GM18517 (cell line): ENCODE results near the gene AP3D1.
"Not testable (repeated sequence)": the region's sequence is repeated elsewhere in the genome, so short reads cannot be mapped to it uniquely, and the experiment has no call there.

Experiments used
- ATAC-seq: cut with Tn5 transposase; IDR thresholded peaks from one replicate; pipeline ENCODE4 v1.9.1; 2021; ENCODE audit warnings: mild to moderate bottlenecking, moderate library complexity; ENCODE audit not compliant: unreplicated experiment

The AP3D1 gene

DNA sequence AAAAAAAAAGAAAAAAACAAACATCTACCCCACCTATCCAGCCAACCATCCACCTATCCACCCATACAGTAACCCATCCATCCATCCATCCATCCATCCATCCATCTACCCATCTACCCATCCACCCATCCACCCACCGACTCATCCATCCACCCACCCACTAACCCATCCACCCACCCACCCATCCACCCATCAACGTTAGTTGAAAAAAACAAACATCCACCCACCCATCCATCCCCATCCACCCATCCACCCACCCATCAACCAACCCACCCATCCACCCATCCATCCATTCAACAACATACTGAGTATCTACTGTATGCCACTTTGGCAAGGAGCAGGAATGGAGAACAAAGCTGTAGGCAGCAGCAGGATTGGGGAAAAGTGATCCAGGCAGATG lies 6.1 kb upstream of the AP3D1 start:
- no peak for ATAC-seq

DNA sequence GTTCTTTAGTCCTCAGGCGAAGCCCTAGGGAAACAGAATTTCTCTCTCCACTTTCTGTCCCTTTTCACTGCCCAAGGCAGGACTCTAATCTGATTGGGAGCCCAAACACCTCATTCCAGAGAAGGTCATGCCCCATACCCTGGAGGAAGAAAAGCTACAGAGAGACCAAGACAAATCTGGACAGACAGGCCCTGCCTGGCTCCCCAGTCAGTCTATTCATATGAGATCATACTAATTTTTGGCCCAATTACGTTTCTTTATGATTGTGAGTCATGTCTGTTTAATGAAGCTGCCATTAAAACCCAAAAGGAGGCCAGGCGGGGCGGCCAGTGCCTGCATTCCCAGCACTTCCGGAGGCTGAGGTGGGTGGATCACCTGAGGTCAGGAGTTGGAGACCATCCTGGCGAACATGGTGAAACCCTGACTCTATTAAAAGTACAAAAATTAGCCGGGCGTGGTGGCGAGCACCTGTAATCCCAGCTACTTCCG lies 3.3 kb upstream of the AP3D1 start:
- ATAC-seq = no peak

DNA sequence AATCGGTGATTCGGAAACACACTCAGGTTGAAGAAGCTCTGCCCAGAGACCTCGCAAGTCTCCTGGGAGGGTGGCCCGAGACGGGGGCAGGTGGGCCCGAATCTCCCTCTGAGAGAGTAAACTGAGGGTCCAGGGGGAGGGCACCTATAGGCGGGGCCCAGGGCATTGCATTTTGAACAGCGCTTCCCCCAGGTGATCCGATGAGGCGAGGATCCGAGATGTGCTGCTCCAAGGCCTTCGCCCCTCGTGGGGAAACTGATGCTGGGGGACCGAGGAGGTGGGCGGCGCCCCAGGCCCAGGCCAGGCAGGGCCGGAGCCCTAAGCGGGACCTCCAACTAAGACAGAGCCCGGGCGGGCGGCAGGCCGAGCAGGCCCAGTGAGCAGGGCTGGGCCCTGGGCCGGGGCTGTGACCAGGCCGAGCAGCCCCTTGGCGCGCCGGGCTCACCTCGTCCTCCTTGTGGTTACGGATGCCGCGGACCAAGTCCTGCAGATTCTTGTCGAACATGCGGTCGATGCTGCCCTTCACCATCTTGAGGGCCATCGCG lies 500 bp downstream of the AP3D1 start:
- ATAC-seq = peak; percentile 18

DNA sequence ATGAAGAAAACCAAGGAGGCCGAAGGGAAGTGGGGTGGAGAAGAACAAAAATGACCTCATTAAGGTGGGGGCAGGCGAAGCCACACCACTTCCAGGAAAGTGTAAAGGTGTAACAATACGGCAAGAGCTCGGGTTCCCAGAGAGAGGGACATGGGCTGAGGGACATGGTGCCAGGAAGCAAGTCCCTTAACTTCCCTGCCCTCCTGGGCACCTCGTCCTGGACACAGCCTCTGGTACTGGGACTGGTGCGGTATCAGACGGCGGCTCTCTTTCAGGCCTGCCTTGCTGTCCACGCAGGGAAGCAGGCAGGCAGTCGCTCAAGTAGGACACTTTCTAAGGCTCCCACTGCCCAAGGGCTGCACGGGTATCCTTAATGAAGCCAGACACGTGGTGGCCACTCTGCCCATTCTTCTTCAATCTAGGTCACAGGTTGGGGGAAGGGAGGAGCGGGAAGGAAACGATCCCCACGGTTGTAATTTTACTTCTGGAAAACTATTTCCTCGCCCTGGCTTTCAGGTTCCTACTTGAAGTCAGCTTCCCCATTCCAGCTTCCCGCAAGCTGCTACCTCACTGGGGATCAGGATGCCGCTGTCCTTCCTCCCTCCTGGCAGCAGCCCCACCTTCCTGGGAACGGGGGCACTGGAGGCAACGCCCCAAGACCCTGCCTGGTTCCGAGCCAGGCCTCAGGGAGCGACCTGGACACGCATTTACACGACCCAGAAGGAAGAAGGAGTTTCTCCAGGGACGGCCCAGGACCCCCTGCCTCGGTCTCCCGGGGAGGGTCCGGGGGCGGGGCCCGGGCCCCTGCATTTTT lies 1.2 kb downstream of the AP3D1 start:
- ATAC-seq = no peak

DNA sequence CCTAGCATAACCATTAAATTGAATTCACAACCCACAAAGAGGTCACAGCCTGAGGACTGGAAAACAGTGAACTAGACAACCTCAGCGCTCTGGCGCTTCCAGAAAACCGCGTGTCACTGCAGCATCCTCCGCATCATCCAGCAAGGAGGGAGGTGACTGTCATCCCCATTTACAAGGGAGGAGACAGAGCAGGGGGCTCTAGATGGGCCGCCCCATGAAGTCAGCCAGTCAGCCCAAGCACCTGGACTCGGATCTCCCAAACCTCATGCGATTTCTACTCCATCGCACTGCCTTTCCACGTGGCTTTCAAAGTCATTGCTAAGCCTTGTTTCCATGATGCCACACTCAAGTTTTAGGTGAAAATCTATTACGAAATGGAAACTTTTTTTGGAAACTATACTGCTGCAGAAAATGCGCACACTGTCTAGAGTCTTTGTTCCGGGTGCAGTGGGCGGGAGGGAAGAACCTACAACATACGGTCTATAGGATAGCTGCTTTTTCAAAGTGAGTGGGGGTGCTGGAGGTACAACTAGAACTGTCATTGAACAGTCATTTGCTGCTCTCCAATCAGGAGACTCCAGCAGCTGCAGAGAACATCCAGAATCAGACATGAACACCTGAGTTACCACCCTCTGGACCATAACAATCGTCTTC lies 2.8 kb downstream of the AP3D1 start:
- ATAC-seq = no peak

DNA sequence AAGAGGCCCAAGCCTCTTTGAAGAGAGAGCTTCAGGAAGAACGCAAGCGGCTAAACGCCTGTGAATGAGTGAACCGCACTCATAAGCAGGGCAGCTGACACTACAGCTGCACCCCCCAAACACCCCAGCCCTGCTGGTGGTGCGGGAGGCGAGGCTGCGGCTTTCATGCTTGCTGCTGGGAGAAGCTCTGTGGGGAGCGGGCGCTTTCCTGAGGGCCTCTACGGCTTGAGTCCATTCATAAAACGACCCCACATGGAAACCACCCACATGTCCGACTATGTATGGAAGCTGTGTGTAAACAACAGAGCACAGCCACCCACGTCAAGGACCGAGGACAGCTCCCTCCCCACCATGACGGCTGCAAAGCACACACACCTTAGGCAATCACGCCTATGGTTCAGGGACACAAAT lies 5.5 kb downstream of the AP3D1 start:
- no peak for ATAC-seq

DNA sequence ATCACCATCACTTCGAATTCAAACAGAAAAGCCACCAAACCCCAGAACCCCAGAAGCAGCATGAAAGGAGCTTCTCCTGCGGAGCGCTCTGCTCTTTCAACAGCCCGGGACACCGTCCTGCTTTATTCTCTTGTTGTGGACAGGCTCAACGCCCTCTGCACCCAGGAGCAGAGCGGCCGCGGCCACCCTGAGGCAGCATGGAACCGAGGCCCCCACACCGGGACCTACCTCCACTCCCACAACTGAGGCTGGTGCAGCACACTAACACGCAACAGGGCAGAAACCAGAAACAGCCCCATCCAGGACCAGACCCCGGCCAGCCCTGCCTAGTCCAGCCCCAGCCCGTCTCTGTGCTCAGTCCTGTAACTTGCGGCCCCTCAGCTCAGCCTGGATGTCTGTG lies 7.2 kb downstream of the AP3D1 start:
- ATAC-seq = no peak

DNA sequence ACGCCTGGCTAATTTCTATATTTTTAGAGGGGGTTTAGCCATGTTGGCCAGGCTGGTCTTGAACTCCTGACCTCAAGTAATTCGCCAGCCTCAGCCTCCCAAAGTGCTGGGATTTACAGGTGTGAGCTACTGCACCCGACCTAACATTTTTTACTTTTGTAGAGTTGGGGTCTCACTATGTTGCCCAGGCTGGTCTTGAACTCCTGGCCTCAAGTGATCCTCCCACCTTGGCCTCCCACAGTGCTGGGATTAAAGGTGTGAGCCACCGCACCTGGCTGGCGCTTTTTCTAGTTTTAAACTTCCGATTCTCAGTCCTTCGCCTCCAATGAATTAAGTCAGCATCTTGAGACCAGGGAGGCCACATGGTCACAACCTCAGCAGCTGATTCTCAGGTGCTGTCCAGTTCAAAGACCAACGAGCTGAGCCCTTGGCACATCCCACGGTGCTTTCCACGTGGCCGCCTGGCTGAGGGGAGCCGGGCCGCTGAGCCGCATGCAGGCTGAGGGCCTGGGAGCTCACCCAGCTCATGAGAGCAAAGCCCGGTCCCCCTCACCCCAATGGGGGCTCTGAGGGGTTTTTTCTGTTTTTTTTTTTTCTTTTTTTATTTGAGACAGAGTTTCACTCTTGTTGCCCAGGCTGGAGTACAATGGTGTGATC lies 9.1 kb downstream of the AP3D1 start:
- ATAC-seq = no peak

DNA sequence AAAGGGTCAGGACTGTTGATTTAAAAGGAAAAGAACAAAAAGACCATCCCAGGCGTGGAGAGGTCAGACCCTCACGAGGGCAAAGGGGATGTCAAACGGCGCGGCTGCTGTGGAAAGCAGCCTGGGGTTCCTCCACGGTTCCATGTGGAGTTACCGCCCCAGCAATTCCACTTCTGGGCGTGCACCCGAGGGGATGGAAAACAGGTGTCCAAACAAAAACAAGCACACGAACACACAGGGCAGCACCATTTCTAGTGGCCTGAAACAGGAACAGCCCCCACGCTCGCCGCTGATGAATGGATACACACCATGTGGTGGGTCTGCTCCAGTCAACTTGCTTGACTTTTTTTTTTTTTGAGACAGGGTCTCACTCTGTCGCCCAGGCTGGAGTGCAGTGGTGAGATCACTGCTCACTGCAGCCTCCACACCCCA lies 11.2 kb downstream of the AP3D1 start:
- no peak for ATAC-seq

DNA sequence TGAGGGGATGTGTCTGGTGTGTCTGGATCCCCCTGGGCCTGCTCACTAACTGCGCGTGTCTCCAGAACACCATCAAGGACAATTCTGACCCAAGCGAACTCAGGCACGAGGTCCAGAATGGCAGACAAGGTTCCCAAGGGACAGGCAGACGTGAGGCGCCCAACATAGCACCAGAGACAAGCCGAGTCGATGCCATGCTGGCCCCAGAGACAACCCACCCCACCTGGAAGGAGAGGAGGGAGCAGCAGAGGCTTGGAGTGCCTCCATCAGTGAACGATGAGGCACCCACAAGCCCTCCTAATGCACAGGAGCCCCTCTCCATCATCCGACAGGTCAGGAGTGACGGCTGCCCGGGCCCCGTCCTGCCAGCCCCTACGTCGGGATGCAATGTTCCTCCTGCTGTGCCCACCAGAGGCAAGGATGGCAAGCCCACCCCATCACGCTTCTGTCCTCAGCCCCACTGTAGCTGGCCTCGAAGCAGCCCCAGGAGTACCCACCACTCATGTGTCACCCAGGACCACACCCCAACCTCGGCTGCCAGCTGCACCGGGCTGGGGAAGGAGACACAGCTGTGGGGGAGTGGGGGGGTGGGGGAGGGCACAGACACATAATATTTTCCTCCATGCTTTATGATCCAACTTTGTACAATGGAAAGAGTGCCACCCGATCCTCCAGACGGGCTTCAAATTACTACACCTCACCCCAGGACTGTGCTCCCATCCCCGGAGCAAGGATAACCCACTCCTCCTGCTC lies 11.8 kb downstream of the AP3D1 start:
- no peak for ATAC-seq

DNA sequence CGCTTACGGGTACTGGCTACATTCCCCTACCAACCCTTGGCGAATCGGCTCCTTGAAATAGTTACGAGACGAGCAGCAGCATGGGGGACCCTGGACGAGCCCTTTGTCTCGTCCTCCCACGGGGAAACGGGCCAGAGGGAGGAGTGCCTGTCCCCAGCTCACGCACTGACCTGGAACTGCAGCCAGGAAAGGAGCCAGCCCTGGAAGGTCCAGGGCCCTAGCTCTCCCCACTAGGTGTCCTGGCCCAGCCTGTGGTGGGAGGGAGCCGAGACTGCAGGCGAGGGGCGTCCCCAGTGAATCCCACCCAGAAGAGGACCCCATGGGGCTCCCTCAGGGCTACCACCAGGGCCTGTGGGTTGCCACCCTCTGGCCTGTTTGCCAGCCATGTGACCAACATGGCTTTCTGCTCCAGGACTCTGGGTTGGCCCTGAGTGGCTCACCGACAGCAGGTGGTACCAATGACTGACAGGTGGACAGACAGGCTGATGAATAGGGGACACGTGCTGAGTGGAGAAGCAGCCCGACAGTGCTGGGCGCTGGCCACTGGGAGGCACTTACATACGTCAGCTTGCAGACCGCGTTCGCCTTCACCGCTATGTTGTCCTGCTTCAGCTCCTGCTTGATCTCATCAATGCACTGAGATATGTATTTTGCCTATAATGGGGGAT lies 13.2 kb downstream of the AP3D1 start:
- ATAC-seq = no peak

DNA sequence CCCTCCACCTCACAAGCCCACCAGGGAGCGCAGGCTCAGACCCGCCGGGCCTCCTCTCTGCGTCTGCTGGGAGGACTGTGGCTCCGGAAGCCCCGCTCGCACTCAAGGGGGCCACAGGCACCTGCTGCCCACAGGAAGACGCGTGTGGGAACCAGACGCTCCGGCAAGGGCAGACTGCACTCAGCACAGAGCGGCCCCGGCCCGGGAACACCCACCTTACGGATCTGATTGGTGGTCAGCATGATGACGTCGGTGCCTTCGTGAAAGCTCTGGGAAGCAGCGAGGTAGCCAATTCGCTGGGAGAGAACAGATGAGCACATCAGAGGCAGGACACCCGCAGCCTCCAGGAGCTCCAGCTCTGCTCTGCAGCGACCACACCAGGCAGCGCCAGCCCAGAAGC lies 14.6 kb downstream of the AP3D1 start:
- ATAC-seq = no peak

DNA sequence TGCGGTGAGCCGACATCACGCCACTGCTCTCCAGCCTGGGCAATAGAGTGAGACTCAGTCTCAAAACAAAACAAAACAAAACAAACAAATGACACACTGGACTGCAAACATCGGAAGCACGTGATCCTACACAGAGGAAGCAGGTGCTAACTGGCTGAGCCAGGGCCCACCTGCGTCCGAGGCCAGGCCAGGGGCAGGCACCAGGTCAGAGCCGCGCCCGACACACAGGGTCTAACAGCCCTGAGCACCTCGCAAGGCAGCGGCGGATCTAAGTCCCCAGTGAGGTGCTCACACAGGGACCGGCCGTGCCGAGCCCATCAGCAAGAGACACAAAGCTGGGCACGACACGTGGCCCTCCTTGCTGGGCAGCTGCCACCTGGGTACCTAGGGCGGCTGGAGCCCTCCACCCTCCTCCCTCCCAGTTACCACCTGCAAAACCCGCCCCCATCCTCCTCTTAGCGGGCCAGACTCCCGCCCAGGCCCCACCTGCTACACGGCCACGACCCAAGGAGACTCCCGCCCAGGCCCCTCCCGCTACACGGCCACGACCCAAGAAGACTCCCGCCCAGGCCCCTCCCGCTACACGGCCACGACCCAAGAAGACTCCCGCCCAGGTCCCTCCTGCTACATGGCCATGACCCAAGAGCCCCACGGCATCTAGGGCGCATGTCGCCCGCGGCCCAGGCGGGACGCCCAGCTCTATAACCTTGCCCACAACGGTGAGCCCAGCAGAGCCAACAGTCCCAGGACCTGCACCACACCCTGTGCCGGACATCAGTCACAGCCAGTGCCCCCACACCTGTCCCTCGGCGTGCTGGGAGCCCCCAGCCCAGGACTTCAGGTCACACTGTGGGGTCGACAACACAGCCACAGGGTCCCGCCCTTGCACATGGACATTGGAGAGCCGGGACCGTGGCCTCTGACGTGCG lies 15.6 kb downstream of the AP3D1 start:
- no peak for ATAC-seq

DNA sequence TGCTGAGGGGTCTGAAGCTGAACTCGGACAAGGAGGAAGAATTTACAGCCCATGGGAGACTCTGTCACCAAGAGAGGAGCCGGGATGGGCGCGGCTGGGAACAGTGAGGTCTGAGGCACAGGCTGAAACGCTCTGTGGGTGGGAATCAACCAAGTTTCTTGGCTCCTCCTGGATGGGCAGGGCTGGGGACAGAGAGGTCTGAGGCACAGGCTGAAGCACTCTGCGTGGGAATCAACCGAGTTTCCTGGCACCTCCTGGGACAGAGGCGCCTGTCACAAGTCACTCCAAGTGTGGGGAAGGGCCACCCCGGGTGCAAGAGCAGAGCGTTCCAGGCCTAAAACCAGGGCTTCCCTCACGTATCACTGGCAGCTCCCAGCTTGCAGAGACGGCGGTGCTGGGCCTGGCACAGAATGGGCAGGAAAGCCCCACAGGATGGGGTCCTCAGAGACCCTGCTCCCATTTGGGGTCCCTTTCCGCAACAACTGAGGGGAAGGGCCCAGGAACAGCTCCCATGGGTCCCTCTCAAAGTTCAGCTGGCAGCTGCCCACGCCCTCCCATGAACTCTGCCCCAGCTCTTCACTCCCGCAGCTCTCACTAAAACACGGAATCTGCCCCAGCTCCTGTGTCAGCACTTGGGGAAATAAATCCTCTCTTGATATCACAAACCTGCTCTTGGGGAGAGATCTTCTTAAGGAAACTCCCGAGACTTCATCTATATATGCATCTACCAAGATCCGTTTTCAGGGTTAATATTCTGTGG lies 18.5 kb downstream of the AP3D1 start:
- ATAC-seq = no peak

DNA sequence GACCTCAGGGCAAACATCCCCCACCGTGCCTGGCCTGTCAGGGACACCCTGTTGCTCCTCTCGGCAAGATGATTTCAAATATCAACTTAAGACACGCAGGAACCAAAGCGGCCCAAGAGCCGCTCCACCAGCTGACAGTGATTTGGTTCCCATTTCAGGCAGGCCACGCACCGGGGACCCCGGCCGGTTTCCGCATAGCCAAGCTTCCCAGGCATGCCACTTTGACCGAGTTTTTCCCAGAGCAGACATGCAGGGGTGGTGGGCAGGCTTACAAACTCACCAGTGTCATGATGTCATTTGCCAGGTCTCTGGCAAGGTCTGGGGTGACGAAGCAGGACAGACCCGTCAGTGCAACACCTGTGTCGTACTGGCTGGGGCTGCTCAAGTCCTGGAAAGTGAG lies 19.2 kb downstream of the AP3D1 start:
- ATAC-seq = no peak

DNA sequence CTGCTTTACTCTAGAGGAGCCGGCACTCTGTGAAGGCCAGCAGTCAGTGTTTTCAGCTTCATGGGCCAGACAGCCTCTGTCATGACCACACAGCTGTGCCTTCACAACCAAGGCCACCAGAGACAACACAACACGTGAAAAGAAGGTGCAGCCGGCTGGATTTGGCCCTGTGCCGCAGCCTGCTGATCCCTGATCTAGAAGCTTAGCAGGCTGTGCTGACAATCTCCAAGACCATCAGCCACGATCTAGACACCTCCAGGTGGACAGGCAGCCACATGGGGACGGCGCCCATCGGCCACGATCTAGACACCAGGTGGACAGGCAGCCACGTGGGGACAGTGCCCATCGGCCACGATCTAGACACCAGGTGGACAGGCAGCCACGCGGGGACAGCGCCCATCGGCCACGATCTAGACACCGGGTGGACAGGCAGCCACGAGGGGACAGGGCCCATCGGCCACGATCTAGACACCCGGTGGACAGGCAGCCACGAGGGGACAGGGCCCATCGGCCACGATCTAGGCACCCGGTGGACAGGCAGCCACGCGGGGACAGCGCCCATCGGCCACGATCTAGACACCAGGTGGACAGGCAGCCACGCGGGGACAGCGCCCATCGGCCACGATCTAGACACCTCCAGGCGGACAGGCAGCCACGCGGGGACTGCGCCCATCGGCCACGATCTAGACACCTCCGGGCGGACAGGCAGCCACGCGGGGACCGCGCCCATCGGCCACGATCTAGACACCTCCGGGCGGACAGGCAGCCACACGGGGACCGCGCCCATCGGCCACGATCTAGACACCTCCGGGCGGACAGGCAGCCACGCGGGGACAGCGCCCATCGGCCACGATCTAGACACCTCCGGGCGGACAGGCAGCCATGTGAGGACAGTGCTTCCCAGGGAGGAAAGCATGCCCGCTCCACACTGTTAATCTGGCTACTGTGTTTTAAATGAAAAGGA lies 20.1 kb downstream of the AP3D1 start:
- ATAC-seq = not testable (repeated sequence)
